AG10803 (cell line): ENCODE results near the gene NACA2.
A peak's percentile ranks its signal among the peaks of the same experiment; 100 is the strongest.

Experiments
- DNase-seq: peaks from one replicate; pipeline ENCODE4 v3.0.0; 2010; ENCODE audit warnings: low read depth
- H3K4me3 ChIP-seq: 2 replicates; pipeline ENCODE4 v1.5.1; 2011; ENCODE audit warnings: mild to moderate bottlenecking, low read length, control low read depth
- TF ChIP-seq, protein P1 (sequence below): conservative IDR thresholded peaks from 2 replicates; pipeline ENCODE4 v1.5.1; 2011; ENCODE audit warnings: mild to moderate bottlenecking, low read length, control low read depth, inconsistent platforms

NACA2 gene

DNA sequence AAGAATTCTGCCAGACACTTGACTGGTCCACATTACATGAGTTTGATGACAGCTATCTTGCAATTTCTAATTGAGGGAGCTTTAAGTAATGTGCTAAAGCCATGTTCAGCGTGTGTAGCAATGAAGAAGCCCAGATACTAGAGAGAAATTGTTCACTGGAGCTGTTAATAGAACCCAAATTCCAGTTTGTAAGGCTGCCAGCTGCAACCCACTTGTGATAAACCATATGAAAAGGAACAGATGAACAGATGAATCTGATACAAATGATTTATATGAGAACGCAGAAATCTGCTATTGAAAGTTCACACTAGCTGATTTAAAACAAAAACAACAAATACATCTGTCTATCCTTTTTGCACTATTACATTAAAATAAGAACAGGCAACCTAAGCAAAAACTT, 6.2 kb downstream of the NACA2 start:
- TF ChIP-seq, protein P1, sequence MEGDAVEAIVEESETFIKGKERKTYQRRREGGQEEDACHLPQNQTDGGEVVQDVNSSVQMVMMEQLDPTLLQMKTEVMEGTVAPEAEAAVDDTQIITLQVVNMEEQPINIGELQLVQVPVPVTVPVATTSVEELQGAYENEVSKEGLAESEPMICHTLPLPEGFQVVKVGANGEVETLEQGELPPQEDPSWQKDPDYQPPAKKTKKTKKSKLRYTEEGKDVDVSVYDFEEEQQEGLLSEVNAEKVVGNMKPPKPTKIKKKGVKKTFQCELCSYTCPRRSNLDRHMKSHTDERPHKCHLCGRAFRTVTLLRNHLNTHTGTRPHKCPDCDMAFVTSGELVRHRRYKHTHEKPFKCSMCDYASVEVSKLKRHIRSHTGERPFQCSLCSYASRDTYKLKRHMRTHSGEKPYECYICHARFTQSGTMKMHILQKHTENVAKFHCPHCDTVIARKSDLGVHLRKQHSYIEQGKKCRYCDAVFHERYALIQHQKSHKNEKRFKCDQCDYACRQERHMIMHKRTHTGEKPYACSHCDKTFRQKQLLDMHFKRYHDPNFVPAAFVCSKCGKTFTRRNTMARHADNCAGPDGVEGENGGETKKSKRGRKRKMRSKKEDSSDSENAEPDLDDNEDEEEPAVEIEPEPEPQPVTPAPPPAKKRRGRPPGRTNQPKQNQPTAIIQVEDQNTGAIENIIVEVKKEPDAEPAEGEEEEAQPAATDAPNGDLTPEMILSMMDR, result no peak
- no peak for DNase-seq
- no peak overlapping the region for H3K4me3 ChIP-seq

DNA sequence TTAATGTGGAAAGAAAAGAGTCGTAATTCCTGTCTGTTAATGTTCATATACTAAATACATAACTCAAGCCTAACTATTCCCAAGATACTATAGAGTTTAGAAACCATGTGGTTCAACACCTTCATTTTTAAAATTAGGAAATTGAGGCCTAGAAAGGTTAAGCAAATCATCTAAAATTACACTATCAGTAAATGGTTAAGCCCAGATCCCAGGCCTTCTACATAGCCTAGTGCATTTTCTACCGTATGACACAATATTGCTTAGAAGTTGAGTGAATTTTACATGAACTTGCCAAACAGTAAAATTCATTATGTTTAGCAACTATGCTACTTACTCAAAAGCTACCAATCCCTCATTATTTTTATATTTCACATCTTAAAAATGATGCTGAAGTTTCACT, 6.8 kb downstream of the NACA2 start:
- no peak for DNase-seq
- TF ChIP-seq, protein P1, result no peak
- no peak overlapping the region for H3K4me3 ChIP-seq

DNA sequence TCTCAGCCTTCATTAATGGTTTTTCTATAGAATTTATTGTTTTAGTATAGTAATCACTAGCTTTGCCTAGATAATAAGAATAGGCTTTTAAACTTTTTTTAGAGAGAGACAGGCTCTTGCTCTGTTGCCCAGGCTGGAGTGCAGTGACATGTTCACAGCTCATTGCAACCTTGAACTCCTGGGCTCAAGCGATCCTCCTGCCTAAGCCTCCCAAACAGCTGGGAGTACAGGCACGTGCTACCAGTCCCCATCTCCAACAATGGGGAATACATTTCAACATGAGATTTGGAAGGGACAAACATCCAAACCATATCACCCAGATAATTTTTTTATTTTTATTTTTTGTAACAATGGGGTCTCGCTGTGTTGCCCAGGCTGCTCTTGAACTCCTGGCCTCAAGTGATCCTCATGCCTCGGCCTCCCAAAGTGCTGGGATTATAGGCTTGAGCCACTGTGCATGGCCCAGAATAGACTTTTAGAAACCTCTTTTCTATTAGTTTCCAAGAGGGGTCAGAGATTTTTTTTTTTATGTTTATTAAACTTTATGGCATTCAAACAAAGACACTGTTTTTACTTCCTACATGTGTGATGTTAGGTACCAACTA, 7.3 kb downstream of the NACA2 start:
- DNase-seq, result no peak
- TF ChIP-seq, protein P1, result no peak
- H3K4me3 ChIP-seq, result no peak overlapping the region

DNA sequence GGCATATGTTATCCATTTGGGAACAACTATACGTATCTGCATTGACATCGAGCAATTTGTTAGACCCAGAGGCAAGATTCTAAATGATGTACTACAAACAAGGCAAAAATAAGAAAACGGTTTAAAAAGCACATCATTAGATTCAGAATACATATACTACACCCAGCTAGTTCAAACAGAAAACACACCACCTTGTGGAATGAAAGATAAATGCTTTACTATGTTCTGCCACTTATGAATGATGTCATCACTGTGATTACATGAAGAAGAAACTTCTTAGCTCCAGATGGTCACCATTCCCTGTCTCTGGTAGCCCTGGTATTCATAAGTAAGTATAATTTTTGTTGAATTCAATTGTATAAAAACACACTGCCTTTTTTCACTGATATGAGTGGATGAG, 7.8 kb downstream of the NACA2 start:
- peak; percentile 77 for DNase-seq
- no peak overlapping the region for H3K4me3 ChIP-seq
- TF ChIP-seq, protein P1, result peak; percentile 59

DNA sequence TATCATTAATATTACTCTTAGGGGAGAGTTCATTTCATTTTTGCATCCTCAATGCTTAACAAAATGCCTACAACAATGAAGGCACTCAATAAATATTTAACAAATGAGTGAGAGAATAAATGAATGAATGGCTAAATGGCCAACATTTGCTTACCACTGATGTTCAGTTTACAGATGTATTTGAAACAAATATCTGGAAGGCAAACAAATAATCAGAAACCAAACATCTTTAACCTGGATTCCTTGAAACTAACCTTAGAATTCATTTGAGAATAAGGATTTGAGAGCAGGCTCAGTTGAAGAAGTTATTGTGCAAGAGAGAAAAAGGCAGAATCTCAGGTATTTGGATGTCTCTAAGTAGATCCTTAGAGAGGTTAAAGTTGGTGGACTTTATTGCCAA, 8.4 kb downstream of the NACA2 start:
- DNase-seq, result no peak
- TF ChIP-seq, protein P1, result no peak
- H3K4me3 ChIP-seq, result no peak overlapping the region

DNA sequence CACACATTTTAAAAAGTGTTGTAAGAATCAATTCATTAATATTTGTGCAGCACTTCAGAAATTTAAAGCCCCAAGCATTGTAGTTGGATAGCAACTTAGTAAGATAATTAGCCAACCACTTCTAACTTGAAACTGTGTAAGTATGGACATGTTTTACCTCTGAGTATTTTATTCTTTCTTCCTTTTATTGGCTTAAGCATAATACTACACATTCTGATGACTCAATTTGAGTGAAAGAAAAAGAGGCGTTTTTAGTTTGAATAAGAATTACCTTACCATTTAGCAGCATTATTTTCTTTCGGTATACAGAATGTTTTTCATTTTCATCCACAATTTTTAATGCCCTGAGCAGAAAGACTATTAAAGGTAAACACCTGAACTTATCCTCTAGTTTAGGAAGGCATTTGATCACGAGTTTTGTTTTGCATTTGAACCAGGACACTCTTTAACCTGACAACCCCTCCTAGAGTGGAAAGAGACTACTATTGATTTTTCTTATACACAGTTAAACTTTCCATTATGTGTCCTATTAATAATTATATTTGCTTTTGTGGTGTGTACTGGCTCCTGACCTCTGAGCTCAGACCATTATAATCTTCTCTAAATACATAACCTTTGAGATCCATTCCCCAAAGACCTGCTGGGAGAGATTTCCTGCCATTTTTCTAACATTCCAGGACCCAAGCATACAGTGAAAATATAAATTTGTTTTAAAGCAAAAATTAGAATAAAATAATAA, 9.2 kb downstream of the NACA2 start:
- TF ChIP-seq, protein P1, result no peak
- H3K4me3 ChIP-seq, result no peak overlapping the region
- DNase-seq, result no peak

DNA sequence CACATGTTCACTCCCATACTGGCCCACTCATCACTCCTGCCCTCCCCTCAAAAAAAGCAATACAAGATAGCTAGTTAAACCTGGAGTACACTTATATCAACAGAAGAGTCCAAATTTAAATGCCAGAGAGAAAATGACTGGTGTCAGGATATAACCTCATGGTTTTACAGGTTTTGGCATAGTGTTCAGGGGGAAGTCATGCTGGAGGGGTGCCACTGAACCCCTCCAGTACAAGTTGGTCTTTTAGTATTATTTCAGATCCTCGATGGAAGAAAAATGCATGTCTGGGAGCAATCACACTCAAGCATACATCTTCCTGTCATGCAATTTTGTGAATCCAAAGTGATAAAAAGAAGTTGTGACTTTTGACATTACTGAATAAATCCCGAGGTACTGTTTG, 10.5 kb downstream of the NACA2 start:
- no peak overlapping the region for H3K4me3 ChIP-seq
- TF ChIP-seq, protein P1, result no peak
- DNase-seq, result no peak
